Testis (tissue), 2 donors: Measurements from ENCODE around the gene FMC1.

ENCODE experiments used
- POLR2A ChIP-seq: fragments of 450-650 bp; IDR thresholded peaks from one replicate; pipeline ENCODE4 v1.6.1; 2017; ENCODE audit warnings: antibody characterized with exemption, mild to moderate bottlenecking, moderate library complexity
- TF ChIP-seq, protein P1 (sequence below), 3 experiments: fragments of 450-650 bp in 2 of 3; fragments of 200-600 bp in 1 of 3; sonication (generic) in 1 of 3; IDR thresholded peaks; one replicate each; pipeline ENCODE4 v1.5.1; 2016 to 2019; ENCODE audit warnings: antibody characterized with exemption in 3 of 3, mild to moderate bottlenecking in 2 of 3, moderate library complexity in 1 of 3

- TF ChIP-seq, protein P1, sequence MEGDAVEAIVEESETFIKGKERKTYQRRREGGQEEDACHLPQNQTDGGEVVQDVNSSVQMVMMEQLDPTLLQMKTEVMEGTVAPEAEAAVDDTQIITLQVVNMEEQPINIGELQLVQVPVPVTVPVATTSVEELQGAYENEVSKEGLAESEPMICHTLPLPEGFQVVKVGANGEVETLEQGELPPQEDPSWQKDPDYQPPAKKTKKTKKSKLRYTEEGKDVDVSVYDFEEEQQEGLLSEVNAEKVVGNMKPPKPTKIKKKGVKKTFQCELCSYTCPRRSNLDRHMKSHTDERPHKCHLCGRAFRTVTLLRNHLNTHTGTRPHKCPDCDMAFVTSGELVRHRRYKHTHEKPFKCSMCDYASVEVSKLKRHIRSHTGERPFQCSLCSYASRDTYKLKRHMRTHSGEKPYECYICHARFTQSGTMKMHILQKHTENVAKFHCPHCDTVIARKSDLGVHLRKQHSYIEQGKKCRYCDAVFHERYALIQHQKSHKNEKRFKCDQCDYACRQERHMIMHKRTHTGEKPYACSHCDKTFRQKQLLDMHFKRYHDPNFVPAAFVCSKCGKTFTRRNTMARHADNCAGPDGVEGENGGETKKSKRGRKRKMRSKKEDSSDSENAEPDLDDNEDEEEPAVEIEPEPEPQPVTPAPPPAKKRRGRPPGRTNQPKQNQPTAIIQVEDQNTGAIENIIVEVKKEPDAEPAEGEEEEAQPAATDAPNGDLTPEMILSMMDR (IDR thresholded peaks at IDR 0.05), result no peak
- no peak for TF ChIP-seq POLR2A
Observed at GRCh38 chr7:139354729-139355128, 13.6 kb downstream of the FMC1 start.
